Tibial nerve (tissue), 4 donors: Measurements from ENCODE around the gene ERICH6. TPM values are rescaled to one million over a fixed set of nuclear protein-coding genes. Genes with fewer than 3 reads are reported as not detected.

ENCODE experiments used
- DNase-seq, 2 donors: peaks; one replicate each; pipeline ENCODE4 v3.0.0-alpha.2; 2019; ENCODE audit warnings: low spot score in 2 of 2
- H3K27ac ChIP-seq, 4 donors: fragments of 200-600 bp; sonication (generic) in 3 of 4; one replicate each; pipeline ENCODE4 v1.5.1; 2017 to 2019; ENCODE audit warnings: mild to moderate bottlenecking in 1 of 4
- H3K27me3 ChIP-seq, 2 donors: fragments of 200-600 bp; sonication (generic) in 1 of 2; one replicate each; pipeline versions ENCODE4 v1.5.1 to v1.6.0; 2017 to 2019
- H3K36me3 ChIP-seq, 3 donors: fragments of 200-600 bp; sonication (generic); one replicate each; pipeline ENCODE4 v1.5.1; 2018 to 2019
- H3K4me1 ChIP-seq, 4 donors: fragments of 200-600 bp; sonication (generic) in 3 of 4; one replicate each; pipeline ENCODE4 v1.5.1; 2017 to 2019
- H3K4me3 ChIP-seq, 4 donors: fragments of 200-600 bp; sonication (generic) in 3 of 4; one replicate each; pipeline ENCODE4 v1.5.1; 2017 to 2019; ENCODE audit warnings: mild to moderate bottlenecking in 1 of 4, moderate library complexity in 1 of 4
- H3K9me3 ChIP-seq, 4 donors: fragments of 200-600 bp; sonication (generic) in 3 of 4; one replicate each; pipeline ENCODE4 v1.5.1; 2017 to 2019
- EP300 ChIP-seq, 2 donors: sonication (generic); formaldehyde crosslinking; IDR thresholded peaks; one replicate each; pipeline ENCODE4 v1.6.1; 2017; ENCODE audit warnings: antibody characterized with exemption in 2 of 2, mild to moderate bottlenecking in 1 of 2
- POLR2A ChIP-seq, 2 donors: fragments of 450-650 bp; IDR thresholded peaks; one replicate each; pipeline ENCODE4 v1.6.1; 2017; ENCODE audit warnings: antibody characterized with exemption in 2 of 2, mild to moderate bottlenecking in 2 of 2, moderate library complexity in 2 of 2
- WGBS, 2 donors: methylation state at CpG; one replicate each; pipeline ENCODE4 v1.1.5; 2018; 5-methylcytosine and 5-hydroxymethylcytosine counted together
- total RNA-seq, 4 donors: library from RNA; depleted of rRNA; stranded (reverse); fragments of >200 nt; gene quantifications; one replicate each; pipeline ENCODE4 v1.1.0, GENCODE V29; 2016
- TF ChIP-seq, protein P1 (sequence below), 5 experiments: fragments of 200-600 bp in 3 of 5; fragments of 450-650 bp in 2 of 5; sonication (generic) in 3 of 5; IDR thresholded peaks; one replicate each; pipeline ENCODE4 v1.5.1; 2016 to 2019; ENCODE audit warnings: antibody characterized with exemption in 5 of 5, mild to moderate bottlenecking in 3 of 5, moderate library complexity in 2 of 5

The ERICH6 gene
- total RNA-seq = under 1 TPM in 1 of 4 donors, not detected in 3; 0.84 TPM

DNA sequence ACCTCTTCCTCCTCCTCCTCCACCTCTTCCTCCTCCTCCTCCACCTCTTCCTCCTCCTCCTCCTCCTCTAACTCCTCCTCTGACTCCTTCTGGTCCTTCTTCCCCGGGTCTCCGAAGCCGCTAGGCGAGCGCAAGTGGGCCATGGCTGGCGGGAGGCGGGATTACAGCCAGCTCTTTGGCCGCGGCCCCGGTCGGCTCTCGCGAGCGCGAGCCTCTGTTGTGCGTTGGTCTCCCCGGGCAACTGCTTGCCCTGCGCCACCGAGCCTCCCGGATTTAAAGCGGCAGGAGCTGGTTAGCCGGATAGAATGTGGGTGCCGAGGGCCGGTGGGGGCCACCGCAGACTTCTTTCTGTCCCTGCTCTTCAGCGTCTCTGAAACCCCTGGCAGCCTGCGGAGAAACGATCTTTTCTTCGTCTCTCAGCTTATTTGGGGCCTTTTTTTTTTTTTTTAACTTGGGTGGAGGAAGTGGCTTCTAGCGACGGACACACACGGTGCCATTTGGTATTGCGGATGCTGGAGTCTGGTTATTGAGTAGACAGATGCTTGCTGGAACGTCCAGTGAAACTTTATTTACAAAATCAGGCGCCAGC lies at the start of gene ERICH6:
TSS of gene ERICH6 (minus strand) at position 165 of the 589 bp plus-strand sequence. CDS start at position 143, 22 bp downstream.
- Histone ChIP-seq H3K27me3 (no peaks in the 10 kb centered on the region), H3K36me3 (no peaks in the 10 kb centered on the region), H3K4me1 (peaks cover 0 to 11% (median 7%) of the 10 kb centered on the region in 4 donors), H3K27ac (peak within 1 kb of the TSS; percentile 72 to 89 (median 82)), H3K4me3 (peak within 1 kb of the TSS; percentile 57 to 81 (median 60)), H3K9me3 (no peaks in the 10 kb centered on the region)
- DNase-seq = peak; percentile 83 to 86
- TF ChIP-seq, protein P1, sequence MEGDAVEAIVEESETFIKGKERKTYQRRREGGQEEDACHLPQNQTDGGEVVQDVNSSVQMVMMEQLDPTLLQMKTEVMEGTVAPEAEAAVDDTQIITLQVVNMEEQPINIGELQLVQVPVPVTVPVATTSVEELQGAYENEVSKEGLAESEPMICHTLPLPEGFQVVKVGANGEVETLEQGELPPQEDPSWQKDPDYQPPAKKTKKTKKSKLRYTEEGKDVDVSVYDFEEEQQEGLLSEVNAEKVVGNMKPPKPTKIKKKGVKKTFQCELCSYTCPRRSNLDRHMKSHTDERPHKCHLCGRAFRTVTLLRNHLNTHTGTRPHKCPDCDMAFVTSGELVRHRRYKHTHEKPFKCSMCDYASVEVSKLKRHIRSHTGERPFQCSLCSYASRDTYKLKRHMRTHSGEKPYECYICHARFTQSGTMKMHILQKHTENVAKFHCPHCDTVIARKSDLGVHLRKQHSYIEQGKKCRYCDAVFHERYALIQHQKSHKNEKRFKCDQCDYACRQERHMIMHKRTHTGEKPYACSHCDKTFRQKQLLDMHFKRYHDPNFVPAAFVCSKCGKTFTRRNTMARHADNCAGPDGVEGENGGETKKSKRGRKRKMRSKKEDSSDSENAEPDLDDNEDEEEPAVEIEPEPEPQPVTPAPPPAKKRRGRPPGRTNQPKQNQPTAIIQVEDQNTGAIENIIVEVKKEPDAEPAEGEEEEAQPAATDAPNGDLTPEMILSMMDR (IDR thresholded peaks at IDR 0.05) = peak in 3 of 5 experiments; percentile 19 to 50 (median 50)
- TF ChIP-seq POLR2A (IDR thresholded peaks at IDR 0.05) (peak in 1 of 2 donors; percentile 36), EP300 (IDR thresholded peaks at IDR 0.05) (peak in 1 of 2 donors; percentile 65)
- WGBS, 2 donors = 0% methylated on average over 34 to 35 of the region's 35 CpGs

DNA sequence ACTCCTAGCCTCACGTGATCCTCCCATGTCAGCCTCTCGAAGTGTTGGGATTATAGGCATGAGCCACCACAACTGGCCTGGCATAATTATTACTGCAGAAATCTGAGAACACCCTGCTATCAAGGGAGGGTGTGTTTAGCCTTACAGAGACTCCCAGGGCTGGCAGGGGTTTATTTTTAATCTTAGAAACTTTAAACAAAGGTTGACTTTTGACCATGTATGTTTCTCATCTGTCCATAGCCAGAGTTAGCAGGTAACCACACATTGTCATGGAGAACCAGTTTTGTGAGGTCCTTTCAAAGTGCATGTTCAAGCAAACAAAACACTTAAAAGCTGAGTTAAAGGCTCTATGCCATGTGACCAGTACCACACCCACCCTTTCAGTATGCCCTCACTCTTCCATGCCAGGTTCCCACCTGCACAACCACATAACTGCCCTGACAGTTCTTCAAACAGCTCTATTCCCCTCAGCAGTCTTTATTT lies 48.1 kb upstream of the ERICH6 start:
- no peaks in the 10 kb centered on the region for H3K9me3 ChIP-seq
- H3K36me3 ChIP-seq = peaks cover 0 to 9% (median 0%) of the 10 kb centered on the region in 3 donors
- no peak overlapping the region for H3K4me3 ChIP-seq
- H3K27me3 ChIP-seq = no peaks in the 10 kb centered on the region
- TF ChIP-seq EP300 (IDR thresholded peaks at IDR 0.05) (no peak), POLR2A (IDR thresholded peaks at IDR 0.05) (no peak)
- TF ChIP-seq, protein P1 (IDR thresholded peaks at IDR 0.05) = no peak
- H3K4me1 ChIP-seq = peaks cover 0 to 58% (median 9%) of the 10 kb centered on the region in 4 donors
- WGBS, 2 donors = 85 to 89% methylated on average over 2 of the region's 2 CpGs
- DNase-seq = no peak
- no peak overlapping the region for H3K27ac ChIP-seq

DNA sequence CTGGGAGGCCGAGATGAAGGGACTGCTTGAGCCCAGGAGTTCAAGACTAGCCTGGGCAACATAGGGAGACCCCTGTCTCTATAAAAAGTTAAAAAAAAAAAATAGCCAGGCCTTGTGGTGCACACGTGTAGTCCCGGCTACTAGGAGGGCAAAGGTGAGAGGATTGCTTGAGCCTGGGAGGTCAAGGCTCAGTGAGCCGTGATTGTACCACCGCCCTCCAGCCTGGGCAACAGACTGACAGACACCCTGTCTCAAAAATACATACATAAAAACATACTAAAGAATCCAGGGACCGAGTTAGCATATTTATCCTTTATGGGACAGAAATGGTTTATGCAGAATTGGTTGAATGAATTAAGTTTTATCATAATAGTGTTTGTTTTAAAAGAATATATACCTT lies 45.5 kb upstream of the ERICH6 start:
- peaks cover 0 to 65% (median 15%) of the 10 kb centered on the region in 4 donors for H3K4me1 ChIP-seq
- TF ChIP-seq POLR2A (IDR thresholded peaks at IDR 0.05) (no peak), EP300 (IDR thresholded peaks at IDR 0.05) (no peak)
- TF ChIP-seq, protein P1 (IDR thresholded peaks at IDR 0.05) = no peak
- DNase-seq = no peak

DNA sequence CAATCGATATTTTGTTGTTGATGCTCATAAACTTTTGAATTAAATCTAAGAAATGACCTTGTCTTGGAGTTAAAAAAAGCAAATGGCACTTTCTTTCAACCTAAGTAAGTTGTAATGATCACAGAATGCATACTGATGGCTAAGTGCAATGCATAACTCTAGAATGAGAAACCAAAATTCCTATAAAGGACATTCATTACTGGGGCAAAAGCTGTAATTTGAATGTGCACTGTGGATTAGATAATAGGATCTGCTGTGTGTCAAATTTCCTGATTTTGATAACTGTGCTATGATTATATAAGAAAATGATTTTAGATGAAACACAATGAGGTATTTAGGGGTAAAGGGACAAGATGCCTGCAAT lies 44.9 kb upstream of the ERICH6 start:
- peaks cover 0 to 9% (median 0%) of the 10 kb centered on the region in 3 donors for H3K36me3 ChIP-seq
- no peaks in the 10 kb centered on the region for H3K27me3 ChIP-seq
- H3K4me3 ChIP-seq = no peak overlapping the region
- H3K27ac ChIP-seq = peak overlapping the region in 1 of 4 donors; percentile 12
- peaks cover 0 to 70% (median 15%) of the 10 kb centered on the region in 4 donors for H3K4me1 ChIP-seq
- no peak for TF ChIP-seq EP300 (IDR thresholded peaks at IDR 0.05)
- TF ChIP-seq, protein P1 (IDR thresholded peaks at IDR 0.05) = no peak
- no peak for TF ChIP-seq POLR2A (IDR thresholded peaks at IDR 0.05)
- no peaks in the 10 kb centered on the region for H3K9me3 ChIP-seq
- DNase-seq = no peak
- 59 to 65% methylated on average over 1 of the region's 1 CpG for WGBS, 2 donors

More for the DNA sequence above, 45.5 kb upstream of the ERICH6 start:
- peaks cover 0 to 9% (median 0%) of the 10 kb centered on the region in 3 donors for H3K36me3 ChIP-seq
- no peaks in the 10 kb centered on the region for H3K9me3 ChIP-seq
- no peak overlapping the region for H3K4me3 ChIP-seq
- H3K27me3 ChIP-seq = no peaks in the 10 kb centered on the region
- H3K27ac ChIP-seq = peak overlapping the region in 1 of 4 donors; percentile 12
- WGBS, 2 donors = 58 to 60% methylated on average over 6 of the region's 6 CpGs
